Measurements from ENCODE around the gene EGFL6. TPM values are rescaled to one million over a fixed set of nuclear protein-coding genes. Genes with fewer than 3 reads are reported as not detected.

Gene EGFL6
- polyA plus RNA-seq, 1 of the 3 experiments (the other 2 are of a cell fraction) = 0.25 TPM

DNA sequence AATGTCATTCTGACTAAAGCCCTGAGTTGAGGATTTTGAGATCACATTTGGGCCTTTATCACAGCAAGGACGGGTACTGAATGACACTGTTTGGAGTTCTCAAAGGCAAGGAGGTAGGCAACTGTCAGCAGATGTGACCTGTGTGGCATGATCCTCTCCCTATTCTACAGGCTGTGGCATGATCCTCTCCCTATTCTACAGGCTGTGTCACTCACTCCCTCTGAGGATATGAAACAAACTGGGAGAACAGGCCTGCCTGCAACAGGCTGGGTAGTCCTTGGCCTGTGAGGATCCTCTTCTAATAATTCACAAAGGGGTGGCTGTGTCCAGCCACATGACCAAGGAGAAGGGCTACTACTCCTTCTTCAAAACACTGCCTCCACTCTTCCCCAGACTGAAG is 68.6 kb downstream of the EGFL6 start:
- Histone ChIP-seq H3K9me3 (0 out of 2 replicates have a peak, but pooled peaks cover 3% of the 10 kb centered on the region), H3K4me1 (ENCODE audit: control insufficient read depth in 1 of 2, insufficient read depth in 2 of 2, low read depth in 1 of 2, low read length in 1 of 2) (no peaks in the 10 kb centered on the region), H3K27ac (ENCODE audit: low read depth in 2 of 2, low read length in 1 of 2) (no peak overlapping the region), H3K79me2 (ENCODE audit: insufficient read depth) (no peaks in the 10 kb centered on the region), H3K4me2 (no peak overlapping the region), H2AFZ (ENCODE audit: low read depth) (no peak overlapping the region), H3K4me3 (ENCODE audit: low read depth in 2 of 2, low read length in 1 of 2) (no peak overlapping the region), H4K20me1 (ENCODE audit: insufficient read depth) (no peaks in the 10 kb centered on the region), H3F3A (replicated peaks; ENCODE audit: insufficient read depth) (no peaks in the 10 kb centered on the region), H3K9ac (no peak overlapping the region), H3K27me3 (ENCODE audit: insufficient read depth) (no peaks in the 10 kb centered on the region; the same call in 1 of the 2 replicates), H3K36me3 (replicated peaks in 1 of 2; ENCODE audit: control insufficient read depth in 1 of 2, insufficient read depth in 2 of 2, low read length in 1 of 2) (no peaks in the 10 kb centered on the region), H3K9me2 (no peaks in the 10 kb centered on the region)
- ChIA-PET CTCF (no interaction called here), POLR2A (no interaction called here)
- DNase-seq = no peak
- 23% methylated on average over 1 of the region's 1 CpG for WGBS (ENCODE audit: low lambda C conversion rate)
- TF ChIP-seq TAF1 (IDR thresholded peaks at IDR 0.05; ENCODE audit: borderline replicate concordance, low read depth, low read length) = no peak
- TF ChIP-seq, protein P1, sequence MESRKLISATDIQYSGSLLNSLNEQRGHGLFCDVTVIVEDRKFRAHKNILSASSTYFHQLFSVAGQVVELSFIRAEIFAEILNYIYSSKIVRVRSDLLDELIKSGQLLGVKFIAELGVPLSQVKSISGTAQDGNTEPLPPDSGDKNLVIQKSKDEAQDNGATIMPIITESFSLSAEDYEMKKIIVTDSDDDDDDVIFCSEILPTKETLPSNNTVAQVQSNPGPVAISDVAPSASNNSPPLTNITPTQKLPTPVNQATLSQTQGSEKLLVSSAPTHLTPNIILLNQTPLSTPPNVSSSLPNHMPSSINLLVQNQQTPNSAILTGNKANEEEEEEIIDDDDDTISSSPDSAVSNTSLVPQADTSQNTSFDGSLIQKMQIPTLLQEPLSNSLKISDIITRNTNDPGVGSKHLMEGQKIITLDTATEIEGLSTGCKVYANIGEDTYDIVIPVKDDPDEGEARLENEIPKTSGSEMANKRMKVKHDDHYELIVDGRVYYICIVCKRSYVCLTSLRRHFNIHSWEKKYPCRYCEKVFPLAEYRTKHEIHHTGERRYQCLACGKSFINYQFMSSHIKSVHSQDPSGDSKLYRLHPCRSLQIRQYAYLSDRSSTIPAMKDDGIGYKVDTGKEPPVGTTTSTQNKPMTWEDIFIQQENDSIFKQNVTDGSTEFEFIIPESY (IDR thresholded peaks at IDR 0.05; ENCODE audit: borderline replicate concordance, low read depth) = no peak
- no peak for TF ChIP-seq EP300 (IDR thresholded peaks at IDR 0.05; ENCODE audit: borderline replicate concordance in 1 of 2, low read depth in 1 of 2, low read length in 1 of 2)

DNA sequence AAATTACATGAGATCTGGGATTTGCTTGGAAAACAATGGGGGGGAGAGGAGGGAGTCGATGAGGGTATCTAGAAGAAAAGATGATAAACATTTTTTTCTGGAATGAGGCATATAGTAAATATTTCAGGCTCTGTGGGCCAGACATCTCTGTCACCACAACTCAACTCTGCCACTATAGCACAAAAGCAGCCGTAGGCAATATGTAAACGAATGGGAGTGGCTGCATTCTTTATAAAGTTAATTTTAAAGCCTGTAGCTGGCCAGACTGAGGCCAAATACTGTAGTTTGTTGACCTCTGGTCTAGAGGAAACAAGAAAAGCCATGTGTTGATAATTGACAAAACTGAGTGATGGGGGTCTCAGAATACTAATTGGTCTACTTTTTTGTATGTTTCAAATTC is 69.4 kb downstream of the EGFL6 start:
- TF ChIP-seq TCF12 (IDR thresholded peaks at IDR 0.05) = no peak
- TF ChIP-seq, protein P2, sequence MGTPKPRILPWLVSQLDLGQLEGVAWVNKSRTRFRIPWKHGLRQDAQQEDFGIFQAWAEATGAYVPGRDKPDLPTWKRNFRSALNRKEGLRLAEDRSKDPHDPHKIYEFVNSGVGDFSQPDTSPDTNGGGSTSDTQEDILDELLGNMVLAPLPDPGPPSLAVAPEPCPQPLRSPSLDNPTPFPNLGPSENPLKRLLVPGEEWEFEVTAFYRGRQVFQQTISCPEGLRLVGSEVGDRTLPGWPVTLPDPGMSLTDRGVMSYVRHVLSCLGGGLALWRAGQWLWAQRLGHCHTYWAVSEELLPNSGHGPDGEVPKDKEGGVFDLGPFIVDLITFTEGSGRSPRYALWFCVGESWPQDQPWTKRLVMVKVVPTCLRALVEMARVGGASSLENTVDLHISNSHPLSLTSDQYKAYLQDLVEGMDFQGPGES (IDR thresholded peaks at IDR 0.05; ENCODE audit: low read depth, low read length) = no peak
- no peak for TF ChIP-seq FOXJ3 (CRISPR knock-in tag; IDR thresholded peaks at IDR 0.05)
- TF ChIP-seq EP300 (IDR thresholded peaks at IDR 0.05; ENCODE audit: borderline replicate concordance in 1 of 2, low read depth in 1 of 2, low read length in 1 of 2) = no peak
- TF ChIP-seq, protein P3, sequence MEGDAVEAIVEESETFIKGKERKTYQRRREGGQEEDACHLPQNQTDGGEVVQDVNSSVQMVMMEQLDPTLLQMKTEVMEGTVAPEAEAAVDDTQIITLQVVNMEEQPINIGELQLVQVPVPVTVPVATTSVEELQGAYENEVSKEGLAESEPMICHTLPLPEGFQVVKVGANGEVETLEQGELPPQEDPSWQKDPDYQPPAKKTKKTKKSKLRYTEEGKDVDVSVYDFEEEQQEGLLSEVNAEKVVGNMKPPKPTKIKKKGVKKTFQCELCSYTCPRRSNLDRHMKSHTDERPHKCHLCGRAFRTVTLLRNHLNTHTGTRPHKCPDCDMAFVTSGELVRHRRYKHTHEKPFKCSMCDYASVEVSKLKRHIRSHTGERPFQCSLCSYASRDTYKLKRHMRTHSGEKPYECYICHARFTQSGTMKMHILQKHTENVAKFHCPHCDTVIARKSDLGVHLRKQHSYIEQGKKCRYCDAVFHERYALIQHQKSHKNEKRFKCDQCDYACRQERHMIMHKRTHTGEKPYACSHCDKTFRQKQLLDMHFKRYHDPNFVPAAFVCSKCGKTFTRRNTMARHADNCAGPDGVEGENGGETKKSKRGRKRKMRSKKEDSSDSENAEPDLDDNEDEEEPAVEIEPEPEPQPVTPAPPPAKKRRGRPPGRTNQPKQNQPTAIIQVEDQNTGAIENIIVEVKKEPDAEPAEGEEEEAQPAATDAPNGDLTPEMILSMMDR (IDR thresholded peaks at IDR 0.05) = no peak
- TF ChIP-seq JUND (IDR thresholded peaks at IDR 0.05) = no peak
- no peak for TF ChIP-seq GATA2 (CRISPR knock-in tag; IDR thresholded peaks at IDR 0.05)
- TF ChIP-seq, protein P4, sequence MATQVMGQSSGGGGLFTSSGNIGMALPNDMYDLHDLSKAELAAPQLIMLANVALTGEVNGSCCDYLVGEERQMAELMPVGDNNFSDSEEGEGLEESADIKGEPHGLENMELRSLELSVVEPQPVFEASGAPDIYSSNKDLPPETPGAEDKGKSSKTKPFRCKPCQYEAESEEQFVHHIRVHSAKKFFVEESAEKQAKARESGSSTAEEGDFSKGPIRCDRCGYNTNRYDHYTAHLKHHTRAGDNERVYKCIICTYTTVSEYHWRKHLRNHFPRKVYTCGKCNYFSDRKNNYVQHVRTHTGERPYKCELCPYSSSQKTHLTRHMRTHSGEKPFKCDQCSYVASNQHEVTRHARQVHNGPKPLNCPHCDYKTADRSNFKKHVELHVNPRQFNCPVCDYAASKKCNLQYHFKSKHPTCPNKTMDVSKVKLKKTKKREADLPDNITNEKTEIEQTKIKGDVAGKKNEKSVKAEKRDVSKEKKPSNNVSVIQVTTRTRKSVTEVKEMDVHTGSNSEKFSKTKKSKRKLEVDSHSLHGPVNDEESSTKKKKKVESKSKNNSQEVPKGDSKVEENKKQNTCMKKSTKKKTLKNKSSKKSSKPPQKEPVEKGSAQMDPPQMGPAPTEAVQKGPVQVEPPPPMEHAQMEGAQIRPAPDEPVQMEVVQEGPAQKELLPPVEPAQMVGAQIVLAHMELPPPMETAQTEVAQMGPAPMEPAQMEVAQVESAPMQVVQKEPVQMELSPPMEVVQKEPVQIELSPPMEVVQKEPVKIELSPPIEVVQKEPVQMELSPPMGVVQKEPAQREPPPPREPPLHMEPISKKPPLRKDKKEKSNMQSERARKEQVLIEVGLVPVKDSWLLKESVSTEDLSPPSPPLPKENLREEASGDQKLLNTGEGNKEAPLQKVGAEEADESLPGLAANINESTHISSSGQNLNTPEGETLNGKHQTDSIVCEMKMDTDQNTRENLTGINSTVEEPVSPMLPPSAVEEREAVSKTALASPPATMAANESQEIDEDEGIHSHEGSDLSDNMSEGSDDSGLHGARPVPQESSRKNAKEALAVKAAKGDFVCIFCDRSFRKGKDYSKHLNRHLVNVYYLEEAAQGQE (IDR thresholded peaks at IDR 0.05; ENCODE audit: low read depth, low read length) = no peak
- TF ChIP-seq MXI1 (IDR thresholded peaks at IDR 0.05; ENCODE audit: low read depth, low read length) = no peak
- TF ChIP-seq FOXM1 (IDR thresholded peaks at IDR 0.05; ENCODE audit: low read depth) = no peak
- TF ChIP-seq FOSL2 (IDR thresholded peaks at IDR 0.05; ENCODE audit: borderline replicate concordance, low read depth) = no peak
- no peak for TF ChIP-seq TAF1 (IDR thresholded peaks at IDR 0.05; ENCODE audit: borderline replicate concordance, low read depth, low read length)
- TF ChIP-seq, protein P1 (IDR thresholded peaks at IDR 0.05; ENCODE audit: borderline replicate concordance, low read depth) = no peak
- TF ChIP-seq RFX5 (IDR thresholded peaks at IDR 0.05; ENCODE audit: low read length) = no peak
- no peak for TF ChIP-seq ELF1 (IDR thresholded peaks at IDR 0.05)
- TF ChIP-seq, protein P5, sequence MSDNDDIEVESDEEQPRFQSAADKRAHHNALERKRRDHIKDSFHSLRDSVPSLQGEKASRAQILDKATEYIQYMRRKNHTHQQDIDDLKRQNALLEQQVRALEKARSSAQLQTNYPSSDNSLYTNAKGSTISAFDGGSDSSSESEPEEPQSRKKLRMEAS (IDR thresholded peaks at IDR 0.05; ENCODE audit: low read depth) = no peak
- H3K4me3 ChIP-seq (ENCODE audit: low read depth in 2 of 2, low read length in 1 of 2) = no peak overlapping the region
- H3K27me3 ChIP-seq (ENCODE audit: insufficient read depth) = no peaks in the 10 kb centered on the region; the same call in 1 of the 2 replicates
- H3K27ac ChIP-seq (ENCODE audit: low read depth in 2 of 2, low read length in 1 of 2) = no peak overlapping the region
- H3K9me2 ChIP-seq = no peaks in the 10 kb centered on the region
- POLR2A ChIA-PET = no interaction called here
- DNase-seq = no peak
- no peak overlapping the region for H2AFZ ChIP-seq (ENCODE audit: low read depth)
- H3K9ac ChIP-seq = no peak overlapping the region
- H3K4me2 ChIP-seq = no peak overlapping the region
- WGBS (ENCODE audit: low lambda C conversion rate) = 8% methylated on average over 3 of the region's 3 CpGs
- no peaks in the 10 kb centered on the region for H3K36me3 ChIP-seq (replicated peaks in 1 of 2; ENCODE audit: control insufficient read depth in 1 of 2, insufficient read depth in 2 of 2, low read length in 1 of 2)
- H3F3A ChIP-seq (replicated peaks; ENCODE audit: insufficient read depth) = no peaks in the 10 kb centered on the region
- CTCF ChIA-PET = interaction anchor here (0.6 kb wide), 1 partner anchor 151 kb away, joined by 3 read pairs; no protein-coding TSS in a partner anchor
- H3K79me2 ChIP-seq (ENCODE audit: insufficient read depth) = no peaks in the 10 kb centered on the region
- H3K9me3 ChIP-seq = 0 out of 2 replicates have a peak, but pooled peaks cover 3% of the 10 kb centered on the region
- H4K20me1 ChIP-seq (ENCODE audit: insufficient read depth) = no peaks in the 10 kb centered on the region
- no peaks in the 10 kb centered on the region for H3K4me1 ChIP-seq (ENCODE audit: control insufficient read depth in 1 of 2, insufficient read depth in 2 of 2, low read depth in 1 of 2, low read length in 1 of 2)

Data from SK-N-SH (cell line).